Astrocyte (in vitro differentiated cells and primary cell): ENCODE data around the gene CNTNAP4.

Source experiments
- EZH2 ChIP-seq: IDR thresholded peaks from 2 replicates; pipeline ENCODE4 v1.6.1; 2012; ENCODE audit warnings: mild to moderate bottlenecking, low read length, inconsistent platforms; ENCODE audit not compliant: insufficient read depth
- TF ChIP-seq, protein P1 (sequence below): IDR thresholded peaks from 2 replicates; pipeline ENCODE4 v1.5.1; 2011; ENCODE audit warnings: low read depth, mild to moderate bottlenecking, inconsistent platforms, low read length, moderate library complexity; ENCODE audit not compliant: insufficient read depth

DNA sequence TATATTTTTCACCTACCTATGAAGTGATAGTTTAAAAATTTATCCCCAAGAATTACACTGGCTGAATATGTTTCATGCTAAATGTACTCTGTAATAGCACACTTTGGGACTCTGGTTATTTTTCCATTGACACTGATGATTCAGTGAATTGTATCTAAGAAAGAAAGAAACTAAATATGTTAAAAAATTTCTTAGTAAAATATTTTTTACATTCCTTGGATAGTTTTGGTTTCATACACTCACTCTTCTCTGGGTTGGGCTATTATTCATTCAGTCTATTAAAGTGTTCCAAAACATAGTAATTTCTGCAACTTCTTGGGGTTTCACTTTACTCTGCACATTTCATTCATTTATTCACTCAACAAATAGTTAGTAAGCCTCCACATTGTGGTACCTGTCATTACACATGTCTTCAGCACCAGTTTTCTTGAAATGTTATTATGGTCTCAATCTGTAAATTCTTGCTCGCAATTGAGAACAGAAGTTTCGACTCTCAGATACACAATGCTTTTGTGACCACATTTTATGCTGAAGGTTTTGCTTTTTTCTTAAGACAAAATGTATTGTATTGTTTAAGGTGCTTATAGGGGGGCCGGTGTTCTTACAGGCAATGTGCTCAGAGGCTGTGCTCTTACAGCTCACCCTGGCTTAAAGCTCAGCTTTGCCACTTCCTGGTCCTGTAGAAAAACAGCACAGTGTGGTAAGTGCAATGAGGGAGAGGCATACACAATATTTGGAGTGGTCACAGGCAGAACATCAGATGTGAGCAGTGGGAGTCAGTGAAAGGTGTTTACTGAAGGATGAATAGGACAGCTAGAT, 17.4 kb downstream of the CNTNAP4 start:
- TF ChIP-seq, protein P1, sequence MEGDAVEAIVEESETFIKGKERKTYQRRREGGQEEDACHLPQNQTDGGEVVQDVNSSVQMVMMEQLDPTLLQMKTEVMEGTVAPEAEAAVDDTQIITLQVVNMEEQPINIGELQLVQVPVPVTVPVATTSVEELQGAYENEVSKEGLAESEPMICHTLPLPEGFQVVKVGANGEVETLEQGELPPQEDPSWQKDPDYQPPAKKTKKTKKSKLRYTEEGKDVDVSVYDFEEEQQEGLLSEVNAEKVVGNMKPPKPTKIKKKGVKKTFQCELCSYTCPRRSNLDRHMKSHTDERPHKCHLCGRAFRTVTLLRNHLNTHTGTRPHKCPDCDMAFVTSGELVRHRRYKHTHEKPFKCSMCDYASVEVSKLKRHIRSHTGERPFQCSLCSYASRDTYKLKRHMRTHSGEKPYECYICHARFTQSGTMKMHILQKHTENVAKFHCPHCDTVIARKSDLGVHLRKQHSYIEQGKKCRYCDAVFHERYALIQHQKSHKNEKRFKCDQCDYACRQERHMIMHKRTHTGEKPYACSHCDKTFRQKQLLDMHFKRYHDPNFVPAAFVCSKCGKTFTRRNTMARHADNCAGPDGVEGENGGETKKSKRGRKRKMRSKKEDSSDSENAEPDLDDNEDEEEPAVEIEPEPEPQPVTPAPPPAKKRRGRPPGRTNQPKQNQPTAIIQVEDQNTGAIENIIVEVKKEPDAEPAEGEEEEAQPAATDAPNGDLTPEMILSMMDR, result no peak
- no peak for TF ChIP-seq EZH2
